GM18870 (cell line): Measurements from ENCODE around the gene ARMH1.

Source experiments
- ATAC-seq: cut with Tn5 transposase; IDR thresholded peaks from one replicate; pipeline ENCODE4 v1.9.1; 2021; ENCODE audit warnings: moderate library complexity; ENCODE audit not compliant: unreplicated experiment

ARMH1 gene

GRCh38 chr1:44674113-44675000, at the start of gene ARMH1, which contains the start of gene TMEM53:
Gene ARMH1, plus strand, starts transcription at chr1:44674714. Its CDS starts 14,984 bp downstream, at chr1:44689698.
Gene TMEM53, minus strand, starts transcription at chr1:44674481. Its CDS starts 90 bp downstream, at chr1:44674391.
- peak; percentile 86 for ATAC-seq

GRCh38 chr1:44625348-44625747, 49.2 kb upstream of the ARMH1 start:
- no peak for ATAC-seq

DNA sequence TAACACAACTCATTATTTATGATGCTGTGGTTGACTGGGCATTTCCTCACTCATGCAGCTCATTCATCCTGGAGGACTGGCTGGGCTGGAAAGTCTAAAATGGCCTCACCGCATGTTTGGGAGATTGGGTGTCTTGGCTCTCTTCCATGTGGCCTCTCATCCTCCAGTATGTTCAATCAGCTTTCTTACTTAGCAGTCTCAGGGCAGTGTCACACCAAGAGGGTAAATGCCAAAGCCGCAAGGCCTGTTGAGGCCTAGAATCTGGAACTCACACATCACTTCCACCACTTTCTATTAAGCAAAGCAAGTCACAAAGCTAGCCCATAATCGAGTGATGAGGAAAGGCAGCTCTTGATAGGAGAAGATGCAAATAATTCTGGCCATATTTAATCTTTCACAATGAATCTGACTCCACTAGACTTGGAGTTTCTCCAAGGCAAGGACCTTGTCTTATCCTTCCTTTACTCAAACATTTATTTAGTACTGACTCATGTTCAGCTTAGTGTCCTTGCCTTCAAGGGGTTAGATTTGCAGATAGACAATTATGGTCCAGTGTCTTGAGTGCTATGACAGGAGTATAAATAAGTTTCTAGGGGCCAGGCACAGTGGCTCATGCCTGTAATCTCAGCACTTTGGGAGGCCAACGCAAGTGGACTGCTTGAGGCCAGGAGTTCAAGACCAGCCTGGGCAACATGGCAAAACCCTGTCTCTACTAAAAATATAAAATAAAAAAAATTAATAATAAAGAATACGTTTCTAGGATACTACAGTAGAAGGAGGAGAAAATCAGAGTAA, 45.4 kb upstream of the ARMH1 start:
- ATAC-seq, result no peak

GRCh38 chr1:44630116-44630515, 44.4 kb upstream of the ARMH1 start:
- no peak for ATAC-seq

DNA sequence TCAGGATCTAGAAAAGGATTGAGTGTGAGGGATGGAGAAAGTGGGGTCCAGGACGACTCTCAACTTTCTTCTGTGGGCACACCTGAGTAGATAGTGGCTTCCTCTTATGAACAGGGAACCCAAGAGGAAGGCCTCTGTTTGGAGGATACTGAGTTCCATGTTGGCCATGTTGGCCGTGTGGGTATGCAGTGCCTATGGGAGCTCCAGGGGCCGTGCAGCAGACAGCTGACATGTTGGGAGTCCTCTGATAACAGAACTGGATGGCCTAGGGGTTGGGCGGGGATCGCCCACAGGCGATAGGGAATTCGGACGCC, 43.2 kb upstream of the ARMH1 start:
- ATAC-seq, result no peak

DNA sequence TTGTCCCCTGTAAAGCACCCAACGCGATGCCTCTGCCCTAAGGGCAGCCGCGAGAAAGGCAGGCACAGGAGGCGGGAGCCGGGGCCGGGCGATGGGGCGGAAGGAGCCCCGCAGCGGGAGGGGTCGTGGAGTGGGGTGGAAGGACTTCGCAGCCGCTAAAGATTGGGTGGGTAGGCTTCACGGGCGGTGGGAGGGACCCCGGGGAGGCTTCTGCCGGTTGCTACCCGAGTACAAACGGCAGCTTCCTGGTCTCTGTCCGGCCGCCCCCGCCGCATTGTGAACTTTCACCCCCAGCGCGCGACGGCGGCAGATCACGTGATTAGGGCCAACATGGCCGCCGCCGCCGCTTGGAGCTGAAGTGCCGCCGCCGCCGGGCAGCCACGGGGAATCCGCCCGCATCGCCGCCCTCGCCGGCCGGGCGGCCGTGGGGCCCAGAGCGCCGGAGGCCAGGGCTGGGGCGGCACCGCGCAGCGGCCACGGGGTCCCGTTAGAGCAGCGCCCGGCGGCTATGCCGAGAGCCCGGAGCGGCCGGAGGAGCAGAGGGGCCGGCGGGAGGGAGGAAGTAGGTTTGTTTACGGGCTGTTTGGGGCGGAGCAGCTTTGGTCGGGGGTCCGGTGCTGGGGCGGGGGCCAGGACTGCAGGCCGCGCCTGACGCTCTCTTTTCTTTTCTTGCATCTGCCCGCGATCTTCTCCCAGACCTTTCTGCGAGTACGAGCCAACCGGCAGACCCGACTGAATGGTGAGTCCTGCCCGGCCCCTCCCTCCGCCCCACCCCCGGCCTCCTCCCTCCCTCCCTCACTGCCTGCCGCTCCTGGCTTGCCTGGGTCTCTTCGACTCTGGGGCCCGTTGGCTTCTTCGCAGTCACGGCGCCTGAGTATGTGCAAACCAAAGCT, 42.6 kb upstream of the ARMH1 start:
- ATAC-seq, result peak; percentile 39

- ATAC-seq, result no peak
These were observed 41.9 kb upstream of the ARMH1 start for GRCh38 chr1:44632598-44632997.

- no peak for ATAC-seq
These were observed 39.8 kb upstream of the ARMH1 start for GRCh38 chr1:44634606-44635189.

GRCh38 chr1:44635439-44635838, 39.1 kb upstream of the ARMH1 start:
- ATAC-seq, result no peak

DNA sequence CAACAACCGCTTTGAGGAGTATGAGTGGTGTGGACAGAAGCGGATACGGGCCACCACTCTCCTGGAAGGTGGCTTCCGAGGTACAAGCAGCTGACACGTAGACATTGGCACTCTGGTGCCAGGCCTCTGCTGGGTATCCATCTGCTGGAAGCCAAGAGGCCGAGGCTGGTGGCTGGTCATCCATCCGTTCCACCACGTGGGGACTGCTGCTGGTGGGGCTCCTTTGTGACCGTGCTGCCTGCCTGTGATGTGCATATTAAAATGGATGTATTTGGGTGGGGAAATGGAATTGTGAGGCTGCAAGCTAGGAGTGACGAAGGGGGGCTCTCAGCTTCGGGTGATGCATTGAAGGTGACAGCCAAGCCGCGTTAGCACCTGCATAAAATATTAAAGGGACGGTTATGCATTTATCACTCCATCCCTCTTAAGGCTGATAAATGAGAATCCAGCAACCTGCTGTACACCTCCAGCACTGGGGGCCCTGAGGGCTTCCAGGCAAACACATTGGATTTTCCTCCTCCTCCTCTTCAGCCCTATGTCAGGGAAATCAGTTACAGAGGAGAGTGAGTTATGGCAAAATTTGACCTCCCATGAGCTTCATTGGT, 38.3 kb upstream of the ARMH1 start:
- no peak for ATAC-seq

DNA sequence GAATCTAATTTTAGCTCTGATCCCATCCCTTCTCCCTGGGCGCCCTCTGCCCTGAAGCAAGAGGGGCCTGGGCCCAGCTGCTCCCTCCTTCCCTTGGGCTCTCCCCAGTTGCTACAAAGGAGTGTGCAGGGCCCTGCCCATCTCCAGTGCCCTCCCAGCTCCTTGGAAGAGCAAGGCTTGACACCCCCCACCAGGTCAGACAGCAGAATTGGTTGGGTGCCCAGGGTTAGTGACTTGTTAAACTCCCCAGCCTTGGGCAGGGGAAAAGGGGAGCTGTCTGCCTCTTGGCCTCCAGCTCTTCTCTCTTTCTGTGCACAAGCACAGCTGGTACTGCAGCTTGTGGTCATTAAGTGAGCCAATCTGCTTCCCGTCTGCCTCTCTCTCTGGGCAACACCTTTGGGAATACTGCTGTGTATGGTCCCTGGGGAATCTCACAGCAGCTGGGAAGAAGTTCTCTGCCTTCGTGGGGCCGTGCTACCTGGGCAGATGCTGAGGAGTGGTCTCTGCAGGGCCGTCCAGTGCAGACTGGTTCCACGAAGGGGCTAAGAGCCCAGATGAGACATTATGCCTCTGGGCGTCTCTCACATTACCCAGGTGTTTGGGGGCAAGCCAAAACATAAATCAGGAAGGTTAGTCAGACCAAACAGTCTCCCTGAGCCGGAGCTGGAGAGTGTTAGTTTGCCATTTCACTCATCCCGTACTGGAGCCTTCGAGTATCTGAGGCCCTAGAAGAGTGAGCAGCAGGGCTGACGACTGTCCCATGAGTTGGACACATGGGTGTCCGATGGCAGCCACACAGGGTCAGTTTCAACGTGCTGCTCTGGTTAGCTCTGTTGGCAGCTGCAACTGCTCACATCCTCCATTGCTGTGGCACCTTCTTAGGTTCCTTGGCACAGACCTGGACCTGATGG, 37.6 kb upstream of the ARMH1 start:
- ATAC-seq, result no peak

DNA sequence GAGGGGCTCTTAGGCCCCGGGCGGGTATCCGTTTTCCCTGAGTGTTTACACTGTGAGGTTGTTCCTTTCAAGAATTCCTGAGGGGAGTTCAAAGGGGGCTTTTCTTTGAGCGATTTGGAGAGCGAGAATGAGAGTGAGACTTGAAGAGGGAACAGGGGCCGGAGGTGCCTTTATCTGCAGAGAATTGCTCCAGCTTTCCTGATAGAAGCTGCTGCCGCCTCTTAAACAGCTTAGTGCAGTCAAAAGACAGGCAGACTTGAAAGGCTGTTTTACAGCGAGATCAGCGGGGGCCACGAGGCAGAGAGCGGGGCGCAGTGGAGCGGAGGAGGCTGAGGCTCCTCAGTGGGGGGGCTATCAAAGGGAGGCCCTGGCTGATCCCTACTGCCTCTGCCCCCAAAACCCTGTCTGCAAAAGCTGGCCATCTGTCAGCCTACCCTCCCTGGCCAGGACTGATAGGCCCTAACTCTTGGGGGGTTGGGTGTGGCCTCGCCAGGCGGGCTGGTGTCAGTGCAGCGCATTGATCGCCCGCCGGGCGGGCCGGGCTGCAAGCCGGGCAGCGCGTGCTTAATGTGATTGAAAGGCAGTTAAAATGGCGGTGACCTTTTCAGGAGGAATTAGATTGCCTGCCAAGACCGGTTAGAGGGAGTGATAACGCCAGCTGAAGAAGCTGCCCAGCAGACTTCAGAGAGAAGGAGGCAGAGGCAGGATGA, 36.7 kb upstream of the ARMH1 start:
- no peak for ATAC-seq

DNA sequence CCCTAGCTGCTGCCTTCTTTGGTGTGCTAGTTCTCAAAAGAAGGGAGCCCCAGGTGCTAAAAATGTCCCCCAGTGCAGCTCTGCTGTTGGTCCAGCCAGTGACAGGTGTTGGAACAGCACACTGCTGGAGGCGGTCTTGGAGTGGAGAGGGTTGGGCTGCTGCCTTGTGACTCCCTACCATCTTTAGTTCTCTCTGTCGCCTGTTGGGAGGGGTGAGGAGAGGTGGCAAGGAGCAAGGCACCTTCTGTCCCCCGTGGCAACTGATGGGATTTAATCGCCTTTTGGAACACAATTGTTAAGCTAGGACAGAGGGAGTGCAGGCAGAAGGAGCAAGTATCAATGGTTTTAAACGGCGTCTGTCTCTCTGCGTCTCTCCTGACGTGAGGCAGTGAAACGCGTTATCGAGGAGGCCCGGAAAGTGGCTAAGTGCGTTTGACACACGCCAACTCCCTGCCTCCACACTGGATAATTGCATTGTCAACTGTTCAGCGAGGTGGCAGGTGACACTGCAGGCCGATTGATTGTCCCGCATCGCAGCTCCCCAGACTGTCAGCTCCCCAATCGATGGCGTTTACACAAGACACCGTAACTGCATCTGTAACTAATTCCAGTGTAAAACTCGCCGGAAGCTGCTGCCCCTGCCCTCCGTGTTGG, 34.2 kb upstream of the ARMH1 start:
- ATAC-seq, result no peak

DNA sequence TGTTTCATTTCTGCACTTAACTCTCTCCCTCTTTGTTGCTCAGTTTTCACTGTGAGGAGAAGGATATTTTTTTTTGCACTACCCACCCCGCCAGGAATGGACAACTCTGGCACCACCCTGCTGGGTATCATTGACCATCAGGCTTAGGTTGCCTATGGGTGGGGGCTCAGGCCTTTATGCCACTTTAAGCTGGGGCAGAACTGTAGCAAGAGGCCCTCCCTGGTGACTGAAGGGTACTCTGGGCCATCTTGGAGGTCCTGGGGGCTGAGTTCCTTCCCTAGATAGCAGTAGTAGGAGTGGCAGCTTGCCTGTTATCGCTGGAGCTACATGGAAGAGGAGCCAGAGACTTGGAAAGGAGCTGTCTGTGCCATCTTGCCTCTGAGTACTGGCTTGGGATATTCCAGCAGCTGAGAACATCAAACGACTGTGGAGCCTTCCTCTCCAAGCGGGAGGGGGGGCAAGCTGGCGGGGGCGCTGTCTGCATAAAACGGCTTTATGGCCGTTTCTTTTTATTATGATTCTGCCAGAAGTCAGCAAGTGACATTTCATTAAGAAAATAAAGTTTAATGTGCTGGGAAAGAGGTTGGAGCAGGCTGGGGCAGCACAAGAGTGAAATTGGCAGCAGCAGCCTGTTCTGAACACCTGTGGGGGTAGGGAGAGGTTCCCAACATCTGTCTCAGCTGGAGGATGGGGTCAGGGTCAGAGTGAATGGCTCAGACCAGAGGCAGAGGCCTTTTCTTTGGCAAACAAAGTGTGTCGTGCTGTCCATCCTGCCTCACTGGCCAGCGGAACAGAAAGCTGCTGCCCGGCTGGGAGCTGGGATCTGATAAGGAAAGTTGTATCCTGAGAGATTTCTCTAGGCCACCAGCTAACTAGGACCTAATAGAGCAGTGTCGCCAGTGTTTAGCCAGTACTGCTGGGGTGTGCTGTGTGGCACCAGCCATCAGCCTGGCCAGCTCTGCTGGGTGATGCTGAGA, 33.1 kb upstream of the ARMH1 start:
- ATAC-seq, result no peak

DNA sequence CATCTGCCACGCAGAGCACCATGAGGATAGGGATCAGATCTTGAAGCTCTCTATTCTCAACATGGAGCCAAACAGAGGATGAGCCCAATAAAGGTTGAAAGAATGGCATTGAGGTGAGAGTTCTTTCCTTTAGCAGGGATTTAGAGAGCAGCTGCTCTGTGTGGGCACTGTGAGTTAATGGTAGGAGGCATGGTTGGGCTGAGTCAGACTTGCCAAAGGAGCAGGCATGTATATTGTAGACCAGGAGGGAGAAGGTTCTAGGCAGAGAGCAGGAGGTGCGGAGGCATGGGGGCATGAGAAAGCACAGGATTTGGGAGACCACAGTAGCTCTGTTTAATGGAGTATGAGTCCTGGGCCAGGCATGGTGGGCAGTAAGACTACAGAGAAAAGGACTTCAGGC, 32.3 kb upstream of the ARMH1 start:
- ATAC-seq, result no peak

DNA sequence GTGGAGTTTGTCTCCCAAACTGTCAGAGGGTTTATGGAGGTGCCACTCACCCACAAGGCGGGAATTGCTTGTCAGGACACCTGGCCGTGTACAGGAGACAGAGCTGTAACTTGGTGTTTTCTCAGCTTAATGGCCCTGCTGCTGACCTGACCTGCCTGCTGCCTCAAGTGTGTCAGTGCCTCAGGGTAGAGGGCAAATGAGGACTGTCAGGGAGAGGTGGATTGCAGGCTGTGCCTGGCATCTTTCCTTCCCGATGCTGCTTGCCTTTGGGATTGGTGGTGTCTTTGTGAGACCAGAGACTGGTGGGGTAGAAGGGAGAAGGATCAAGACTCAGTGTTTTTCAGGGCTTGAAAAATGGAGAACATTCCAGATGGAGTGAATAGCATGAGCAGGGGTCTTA, 31.6 kb upstream of the ARMH1 start:
- no peak for ATAC-seq

DNA sequence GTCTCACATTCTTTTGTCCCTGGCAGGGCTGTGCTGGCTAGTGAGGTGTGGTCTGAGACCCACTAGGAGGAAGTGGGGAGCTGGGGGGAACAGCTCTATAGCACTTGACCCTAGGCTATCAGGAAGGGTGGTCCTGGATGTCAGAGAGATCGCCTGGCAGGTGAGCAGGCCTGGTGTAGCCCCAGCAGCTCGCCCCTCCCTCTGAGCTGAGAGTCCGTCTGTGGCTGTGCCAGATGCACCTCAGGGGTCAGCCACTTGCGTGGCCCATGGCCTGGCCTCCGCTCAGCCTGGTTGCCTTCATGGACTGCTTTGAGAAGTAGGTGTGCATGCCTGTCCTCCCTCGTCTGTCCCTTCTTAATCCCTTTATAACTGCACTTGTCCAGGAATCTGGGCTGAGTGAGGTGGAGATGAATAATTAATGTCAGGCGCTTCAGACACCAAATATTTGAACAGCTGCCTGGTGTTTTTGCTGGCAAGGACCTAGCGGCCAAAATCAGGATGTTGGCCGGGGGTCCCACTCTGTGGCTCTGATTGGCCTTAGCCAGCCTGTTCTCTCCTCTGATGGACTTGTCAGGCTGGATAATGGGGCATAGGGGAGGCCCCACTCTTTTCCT, 30.7 kb upstream of the ARMH1 start:
- ATAC-seq, result no peak
